ENCODE measurements around the gene PAGE3. TPM values are rescaled to one million over a fixed set of nuclear protein-coding genes. Genes with fewer than 3 reads are reported as not detected.

The PAGE3 gene
- total RNA-seq, 1 donor from 2014 or later, result not detected

Other genes with a start within 250 kb of the PAGE3 start
- not detected in 2 replicates for gene ALAS2, start 233.9 kb downstream of the PAGE3 start, total RNA-seq
- not detected in 2 replicates for gene PAGE2B, start 189.9 kb downstream of the PAGE3 start, total RNA-seq
- gene PAGE2, start 175.9 kb downstream of the PAGE3 start, total RNA-seq, result not detected in 2 replicates
- gene PAGE5, start 44.6 kb downstream of the PAGE3 start, total RNA-seq, result not detected in 2 replicates
- 28.3 and 33.6 TPM in 2 replicates for gene MAGEH1, start 187.2 kb upstream of the PAGE3 start, total RNA-seq
- 8.1 and 8.6 TPM in 2 replicates for gene USP51, start 224.9 kb upstream of the PAGE3 start, total RNA-seq